Ishikawa (cell line): ENCODE results near the gene TEAD1.

ENCODE experiments used
- CEBPB ChIP-seq: IDR thresholded peaks from 2 replicates; pipeline ENCODE4 v1.6.1; 2012
- CREB1 ChIP-seq: IDR thresholded peaks from 2 replicates; pipeline ENCODE4 v1.6.1; 2012; ENCODE audit warnings: low read depth
- EGR1 ChIP-seq: IDR thresholded peaks from 2 replicates; pipeline ENCODE4 v1.6.1; 2012
- EP300 ChIP-seq: IDR thresholded peaks from 2 replicates; pipeline ENCODE4 v1.6.1; 2012; ENCODE audit warnings: borderline replicate concordance
- FOXM1 ChIP-seq: IDR thresholded peaks from 2 replicates; pipeline ENCODE4 v1.6.1; 2012; ENCODE audit warnings: low read depth, borderline replicate concordance
- NFIC ChIP-seq: IDR thresholded peaks from 2 replicates; pipeline ENCODE4 v1.6.1; 2012
- RAD21 ChIP-seq: IDR thresholded peaks from 2 replicates; pipeline ENCODE4 v1.6.1; 2012; ENCODE audit warnings: low read depth
- TAF1 ChIP-seq: IDR thresholded peaks from 2 replicates; pipeline ENCODE4 v1.6.1; 2012; ENCODE audit warnings: low read depth, mild to moderate bottlenecking
- TCF12 ChIP-seq: IDR thresholded peaks from 2 replicates; pipeline ENCODE4 v1.6.1; 2012; ENCODE audit warnings: low read depth
- TEAD4 ChIP-seq: IDR thresholded peaks from 2 replicates; pipeline ENCODE4 v1.6.1; 2012
- YY1 ChIP-seq: IDR thresholded peaks from 2 replicates; pipeline ENCODE4 v1.6.1; 2012; ENCODE audit warnings: low read depth
- ZBTB7A ChIP-seq: IDR thresholded peaks from 2 replicates; pipeline ENCODE4 v1.6.1; 2012; ENCODE audit warnings: low read depth
- TF ChIP-seq, protein P1 (sequence below): IDR thresholded peaks from 2 replicates; pipeline ENCODE4 v1.6.1; 2012; ENCODE audit warnings: low read depth, mild to moderate bottlenecking
- TF ChIP-seq, protein P2 (sequence below): IDR thresholded peaks from 2 replicates; pipeline ENCODE4 v1.6.1; 2012
- TF ChIP-seq, protein P3 (sequence below): IDR thresholded peaks from 2 replicates; pipeline ENCODE4 v1.6.1; 2012

TEAD1 gene

DNA sequence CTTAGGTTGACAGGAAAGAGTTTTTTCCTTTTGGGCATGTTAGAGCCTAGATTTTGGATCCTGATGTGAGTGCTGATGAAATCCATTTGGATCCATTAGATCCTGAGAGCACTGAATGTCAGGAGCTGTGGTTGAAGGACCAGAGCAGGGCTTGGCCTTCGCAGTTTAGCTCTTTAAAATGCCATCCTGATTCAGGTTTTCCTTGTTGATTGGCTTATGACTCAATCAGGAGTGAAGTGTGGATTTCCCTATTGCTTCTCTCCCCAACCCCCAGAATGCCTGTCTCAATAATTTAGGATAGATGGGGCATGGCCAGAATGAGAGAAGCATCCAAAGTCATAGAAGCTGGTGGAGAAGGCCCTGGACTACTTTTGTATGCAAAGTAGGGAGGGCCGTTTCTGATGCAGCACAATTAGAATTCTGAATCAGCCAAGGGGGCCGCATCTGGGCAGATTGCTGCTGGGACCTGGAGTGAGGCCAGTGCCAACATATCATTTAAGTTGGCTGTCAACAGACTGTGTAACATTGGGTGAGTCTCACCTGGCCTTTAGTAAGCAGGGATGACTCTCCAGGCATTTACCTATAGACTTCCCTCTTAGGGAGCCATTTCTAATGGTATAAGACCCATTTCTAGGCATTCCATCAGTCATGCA lies 80.5 kb downstream of the TEAD1 start:
- no peak for TF ChIP-seq TEAD4
- no peak for TF ChIP-seq YY1
- TF ChIP-seq, protein P1, sequence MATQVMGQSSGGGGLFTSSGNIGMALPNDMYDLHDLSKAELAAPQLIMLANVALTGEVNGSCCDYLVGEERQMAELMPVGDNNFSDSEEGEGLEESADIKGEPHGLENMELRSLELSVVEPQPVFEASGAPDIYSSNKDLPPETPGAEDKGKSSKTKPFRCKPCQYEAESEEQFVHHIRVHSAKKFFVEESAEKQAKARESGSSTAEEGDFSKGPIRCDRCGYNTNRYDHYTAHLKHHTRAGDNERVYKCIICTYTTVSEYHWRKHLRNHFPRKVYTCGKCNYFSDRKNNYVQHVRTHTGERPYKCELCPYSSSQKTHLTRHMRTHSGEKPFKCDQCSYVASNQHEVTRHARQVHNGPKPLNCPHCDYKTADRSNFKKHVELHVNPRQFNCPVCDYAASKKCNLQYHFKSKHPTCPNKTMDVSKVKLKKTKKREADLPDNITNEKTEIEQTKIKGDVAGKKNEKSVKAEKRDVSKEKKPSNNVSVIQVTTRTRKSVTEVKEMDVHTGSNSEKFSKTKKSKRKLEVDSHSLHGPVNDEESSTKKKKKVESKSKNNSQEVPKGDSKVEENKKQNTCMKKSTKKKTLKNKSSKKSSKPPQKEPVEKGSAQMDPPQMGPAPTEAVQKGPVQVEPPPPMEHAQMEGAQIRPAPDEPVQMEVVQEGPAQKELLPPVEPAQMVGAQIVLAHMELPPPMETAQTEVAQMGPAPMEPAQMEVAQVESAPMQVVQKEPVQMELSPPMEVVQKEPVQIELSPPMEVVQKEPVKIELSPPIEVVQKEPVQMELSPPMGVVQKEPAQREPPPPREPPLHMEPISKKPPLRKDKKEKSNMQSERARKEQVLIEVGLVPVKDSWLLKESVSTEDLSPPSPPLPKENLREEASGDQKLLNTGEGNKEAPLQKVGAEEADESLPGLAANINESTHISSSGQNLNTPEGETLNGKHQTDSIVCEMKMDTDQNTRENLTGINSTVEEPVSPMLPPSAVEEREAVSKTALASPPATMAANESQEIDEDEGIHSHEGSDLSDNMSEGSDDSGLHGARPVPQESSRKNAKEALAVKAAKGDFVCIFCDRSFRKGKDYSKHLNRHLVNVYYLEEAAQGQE = no peak
- TF ChIP-seq CREB1 = no peak
- TF ChIP-seq TCF12 = no peak
- TF ChIP-seq TAF1 = no peak

DNA sequence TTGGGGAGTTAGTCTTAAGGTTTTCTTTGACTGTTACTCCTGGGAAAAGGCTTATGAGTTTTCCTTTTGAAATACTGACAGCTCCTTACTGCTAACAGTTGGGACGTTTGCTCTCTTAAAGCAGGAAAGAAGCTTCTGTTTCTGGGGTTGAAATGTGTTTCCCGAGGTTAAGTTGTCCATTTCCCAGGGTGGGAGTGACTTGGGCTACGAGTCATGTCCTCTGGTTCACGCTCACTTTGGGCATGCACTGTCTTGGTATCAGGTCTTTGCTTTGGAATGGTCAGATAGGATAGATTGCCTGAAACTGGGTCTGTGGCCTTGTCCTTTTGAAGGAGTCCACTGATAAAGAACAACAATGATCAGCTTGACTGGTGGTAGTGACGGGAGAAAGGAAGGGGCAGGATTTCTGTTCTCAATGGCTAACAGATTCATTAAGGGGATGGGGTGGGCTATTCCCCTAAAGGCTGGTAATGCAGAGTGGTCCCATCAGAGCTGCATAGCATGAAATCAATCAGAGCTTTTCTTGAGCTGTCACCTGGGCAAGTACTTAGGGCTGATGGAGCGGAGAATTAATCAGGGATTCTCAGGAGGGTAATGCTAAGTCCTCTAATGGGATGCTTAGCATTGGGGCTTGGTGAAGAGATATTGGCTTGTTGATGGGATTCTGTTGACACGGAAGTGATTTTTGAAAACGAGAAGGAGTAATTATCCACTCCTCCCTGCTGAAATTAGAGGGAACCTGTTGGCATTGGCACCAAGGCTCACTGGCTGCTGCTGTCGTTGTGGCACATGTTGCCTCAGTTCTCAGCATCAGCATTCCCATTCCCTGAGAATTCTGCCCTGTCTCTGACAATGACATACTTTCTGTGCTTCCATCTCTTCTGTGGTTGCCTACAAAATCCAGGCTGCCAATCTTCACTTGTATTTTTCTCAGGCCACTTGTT lies 81.6 kb downstream of the TEAD1 start:
- TF ChIP-seq EGR1 = no peak
- TF ChIP-seq YY1 = no peak
- no peak for TF ChIP-seq TEAD4
- TF ChIP-seq, protein P2, sequence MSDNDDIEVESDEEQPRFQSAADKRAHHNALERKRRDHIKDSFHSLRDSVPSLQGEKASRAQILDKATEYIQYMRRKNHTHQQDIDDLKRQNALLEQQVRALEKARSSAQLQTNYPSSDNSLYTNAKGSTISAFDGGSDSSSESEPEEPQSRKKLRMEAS = no peak
- no peak for TF ChIP-seq CEBPB
- no peak for TF ChIP-seq FOXM1
- no peak for TF ChIP-seq TCF12

DNA sequence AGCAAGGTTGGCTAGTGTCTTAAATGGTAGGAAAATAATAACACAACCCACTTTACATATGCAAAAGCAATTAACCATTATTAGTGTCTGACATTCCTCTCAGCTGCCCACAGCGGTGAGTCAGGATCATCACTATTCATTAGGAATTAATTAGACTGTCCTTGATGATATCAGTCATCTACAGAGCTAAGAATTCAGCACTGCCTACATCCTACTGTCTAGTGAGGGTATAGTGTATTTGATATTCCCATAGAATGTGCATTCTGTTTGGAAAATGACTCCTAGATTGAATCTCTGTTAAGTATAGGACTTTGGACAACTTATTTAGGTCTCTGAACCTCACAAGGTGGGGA lies 82.2 kb downstream of the TEAD1 start:
- TF ChIP-seq NFIC = no peak
- TF ChIP-seq, protein P3, sequence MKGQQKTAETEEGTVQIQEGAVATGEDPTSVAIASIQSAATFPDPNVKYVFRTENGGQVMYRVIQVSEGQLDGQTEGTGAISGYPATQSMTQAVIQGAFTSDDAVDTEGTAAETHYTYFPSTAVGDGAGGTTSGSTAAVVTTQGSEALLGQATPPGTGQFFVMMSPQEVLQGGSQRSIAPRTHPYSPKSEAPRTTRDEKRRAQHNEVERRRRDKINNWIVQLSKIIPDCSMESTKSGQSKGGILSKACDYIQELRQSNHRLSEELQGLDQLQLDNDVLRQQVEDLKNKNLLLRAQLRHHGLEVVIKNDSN = no peak
- TF ChIP-seq CREB1 = no peak
- no peak for TF ChIP-seq TEAD4
- TF ChIP-seq EGR1 = no peak
- TF ChIP-seq ZBTB7A = no peak
- no peak for TF ChIP-seq YY1

DNA sequence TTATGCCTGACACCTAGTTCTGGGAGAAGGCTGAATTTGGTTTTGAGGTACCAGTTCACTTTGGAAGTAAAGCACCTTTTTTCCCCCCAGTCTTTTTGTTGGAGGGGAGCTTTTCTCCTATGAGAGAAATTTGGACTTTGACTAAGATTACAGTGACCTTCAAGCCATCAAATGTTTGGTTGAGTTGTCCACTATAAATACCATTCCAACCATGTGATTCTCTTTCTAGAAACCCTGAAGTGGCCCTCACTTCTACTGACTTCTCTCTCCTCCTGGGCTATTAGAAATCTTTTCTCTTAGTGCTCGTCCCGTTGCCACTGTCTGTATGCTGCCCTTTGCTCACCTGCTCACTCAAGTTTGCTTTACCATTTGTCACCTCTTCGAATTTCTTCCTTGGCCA lies 82.6 kb downstream of the TEAD1 start:
- TF ChIP-seq, protein P2 = no peak
- TF ChIP-seq TEAD4 (no peak), ZBTB7A (no peak), YY1 (no peak), CREB1 (no peak), FOXM1 (no peak), EP300 (no peak), EGR1 (no peak)

DNA sequence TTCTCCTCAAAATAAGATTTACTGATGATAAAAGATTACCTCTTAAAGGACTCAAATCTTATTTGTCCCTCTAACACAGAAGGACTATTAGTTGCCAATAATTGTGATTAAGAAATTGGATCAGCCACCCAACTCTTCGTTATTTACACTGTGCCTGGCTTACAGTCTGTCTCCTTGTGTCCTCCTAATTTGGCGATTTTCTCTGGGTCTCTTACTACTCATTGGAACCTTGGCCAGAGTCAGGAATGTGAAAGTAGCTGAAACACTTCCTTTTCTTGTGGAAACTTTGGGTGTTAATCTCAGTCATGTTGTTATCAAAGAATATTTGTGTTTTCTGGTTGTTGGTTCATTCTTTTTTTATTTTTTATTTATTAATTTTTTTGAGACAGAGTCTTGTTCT lies 83.2 kb downstream of the TEAD1 start:
- no peak for TF ChIP-seq EGR1
- no peak for TF ChIP-seq ZBTB7A
- no peak for TF ChIP-seq CREB1
- no peak for TF ChIP-seq TAF1
- no peak for TF ChIP-seq NFIC
- TF ChIP-seq, protein P3 = no peak
- TF ChIP-seq TEAD4 = no peak
- TF ChIP-seq YY1 = no peak

DNA sequence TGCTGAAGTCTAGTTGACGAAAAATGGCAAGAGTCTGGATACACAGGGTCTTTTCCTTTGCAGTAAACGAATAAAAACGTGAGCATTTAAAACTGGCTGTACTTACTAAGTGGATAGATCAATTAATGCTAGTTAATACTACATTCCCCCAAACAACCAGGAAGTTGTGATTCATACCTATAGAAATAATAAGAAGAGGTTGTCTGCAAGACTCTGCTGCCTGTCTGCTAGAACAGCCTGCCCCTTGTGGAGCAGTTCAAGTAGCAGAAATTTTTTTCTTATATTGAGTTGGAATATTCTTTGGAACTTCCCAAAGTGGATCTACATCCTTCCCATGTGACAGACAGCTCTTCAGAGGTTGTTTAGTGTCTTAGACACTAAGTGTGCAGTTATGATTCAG lies 86.8 kb downstream of the TEAD1 start:
- TF ChIP-seq YY1 (no peak), RAD21 (peak; percentile 32; the same call in 1 of the 2 replicates)

DNA sequence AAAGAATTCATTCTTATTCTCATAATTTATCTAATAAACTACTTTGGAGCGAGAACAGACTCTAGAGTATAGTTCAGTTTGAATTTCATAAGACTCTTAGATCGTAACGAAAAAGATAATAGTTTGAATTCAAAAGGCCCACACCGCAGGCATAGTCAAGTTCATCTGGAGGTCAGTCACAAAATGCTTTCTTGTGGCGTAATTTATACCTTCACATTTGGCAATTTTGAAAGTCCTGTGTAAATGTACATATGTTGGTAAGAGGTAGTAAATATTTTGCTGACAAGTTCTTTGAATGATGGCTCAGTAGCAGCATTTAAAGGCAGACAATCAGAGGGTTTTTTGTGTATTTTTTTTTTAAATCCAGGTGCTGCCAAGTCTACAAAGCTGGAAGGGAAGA lies 88.1 kb downstream of the TEAD1 start:
- TF ChIP-seq, protein P1 = no peak
- TF ChIP-seq EGR1 (no peak), FOXM1 (no peak), TAF1 (no peak), TEAD4 (no peak), NFIC (no peak), CEBPB (no peak), ZBTB7A (no peak), TCF12 (no peak), YY1 (no peak), RAD21 (no peak), EP300 (no peak), CREB1 (no peak)
- TF ChIP-seq, protein P2 = no peak
- TF ChIP-seq, protein P3 = no peak
